Hindlimb muscle (tissue), 1 donor: ENCODE data around the gene DST. TPM values are rescaled to one million over a fixed set of nuclear protein-coding genes. Genes with fewer than 3 reads are reported as not detected.
A peak's percentile ranks its signal among the peaks of the same experiment; 100 is the strongest.

Experiments
- DNase-seq: peaks from one replicate; pipeline ENCODE4 v3.0.0-alpha.2; 2013
- polyA plus RNA-seq: library from polyadenylated mRNA; unstranded; fragments of 120-200 nt; gene quantifications from one replicate; pipeline ENCODE4 v1.2.1, GENCODE V29; 2013; ENCODE audit not compliant: insufficient read length

The DST gene
- polyA plus RNA-seq, 1 donor = 174 TPM

DNA sequence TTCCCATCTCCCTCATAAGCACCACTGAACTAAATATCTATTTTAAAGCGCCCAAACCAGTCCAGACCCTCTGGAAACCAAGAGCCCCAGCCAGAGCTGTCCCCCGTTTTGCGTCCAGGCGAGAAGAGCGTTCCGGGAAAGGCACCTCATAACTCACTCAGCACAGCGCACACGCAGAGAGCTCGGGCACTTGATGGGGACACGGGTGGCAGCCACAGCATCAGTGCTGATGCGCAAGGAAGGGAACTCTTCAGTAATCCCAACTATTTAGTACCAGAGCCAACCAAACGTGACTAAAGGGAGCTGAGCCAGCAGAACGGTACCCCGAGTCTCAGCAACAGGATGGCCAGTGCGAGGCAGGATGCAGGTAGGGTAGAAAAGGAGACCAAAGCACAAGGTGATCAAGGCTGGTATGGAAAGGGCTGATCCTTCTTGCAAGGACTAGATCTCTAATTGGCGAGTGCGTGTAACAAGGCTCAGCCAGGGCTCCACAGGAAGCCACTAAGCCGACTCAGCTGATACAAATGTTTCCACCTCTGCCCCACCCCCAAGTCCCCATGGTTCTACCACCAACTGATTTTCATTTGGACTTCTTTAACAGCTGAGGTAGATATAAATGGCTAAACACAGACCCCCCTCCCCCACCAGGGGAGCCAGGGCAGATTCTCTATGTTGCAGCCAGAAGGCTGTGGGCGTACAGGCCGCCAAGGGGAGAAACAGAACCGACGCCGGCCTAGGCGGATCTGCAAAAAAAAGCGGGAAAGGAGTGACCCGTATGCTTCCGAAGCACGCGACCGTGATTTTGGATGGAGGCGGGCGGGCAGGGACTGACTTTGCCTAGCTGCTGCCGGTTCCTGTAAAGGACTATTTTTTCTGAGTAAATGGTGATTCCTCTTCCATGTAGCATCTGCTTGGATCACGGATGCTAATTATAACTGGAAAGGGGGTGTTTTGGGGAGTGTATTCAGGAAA lies 211.8 kb downstream of the DST start:
- no peak for DNase-seq

DNA sequence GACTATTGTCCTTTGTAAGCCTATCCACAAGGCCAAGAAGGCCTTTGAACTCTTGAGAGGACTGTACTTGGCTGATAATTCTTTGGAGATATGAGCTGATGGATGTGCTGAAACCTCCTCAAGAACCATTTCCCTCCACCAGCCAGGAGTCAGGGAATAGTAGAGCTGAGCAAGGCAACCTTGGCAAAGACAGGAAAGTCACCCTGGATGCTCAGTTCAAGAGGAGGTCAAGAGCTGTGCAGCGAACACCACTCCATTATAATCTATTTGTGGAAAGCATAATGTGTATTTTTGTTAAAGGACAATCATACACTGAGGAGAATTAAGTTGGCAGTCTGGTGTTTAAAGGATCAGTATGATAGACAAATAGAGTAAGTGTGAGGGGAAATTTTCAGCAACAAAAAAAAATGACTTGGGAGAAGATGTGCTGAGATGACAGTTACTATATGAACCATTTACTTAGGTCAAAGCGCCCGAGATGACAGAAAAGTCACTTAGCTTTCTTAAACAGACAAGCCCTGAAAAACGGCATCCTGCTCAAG lies 218.1 kb downstream of the DST start:
- DNase-seq = no peak

DNA sequence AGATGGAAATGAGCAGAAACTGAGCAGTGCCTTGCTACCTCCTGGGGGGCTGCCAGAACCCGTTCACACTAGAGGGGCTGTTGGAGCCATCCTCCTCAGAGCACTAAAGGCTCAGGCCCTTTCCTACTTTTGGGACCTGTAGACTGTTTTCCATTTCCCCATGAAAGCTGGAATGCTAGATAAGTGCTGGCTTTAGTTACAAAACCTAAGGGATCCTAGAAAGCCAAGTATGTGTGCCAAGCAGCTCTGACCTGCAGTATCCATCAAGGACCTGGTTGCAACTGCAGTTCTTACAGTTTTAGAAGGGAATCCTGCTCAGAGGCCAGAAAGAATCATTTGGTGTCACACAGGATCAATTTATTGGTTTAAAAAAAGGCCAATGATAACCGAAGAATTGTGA lies 218.6 kb downstream of the DST start:
- no peak for DNase-seq

GRCh38 chr6:56420296-56420695 lies 222.4 kb downstream of the DST start:
- peak; percentile 14 for DNase-seq

DNA sequence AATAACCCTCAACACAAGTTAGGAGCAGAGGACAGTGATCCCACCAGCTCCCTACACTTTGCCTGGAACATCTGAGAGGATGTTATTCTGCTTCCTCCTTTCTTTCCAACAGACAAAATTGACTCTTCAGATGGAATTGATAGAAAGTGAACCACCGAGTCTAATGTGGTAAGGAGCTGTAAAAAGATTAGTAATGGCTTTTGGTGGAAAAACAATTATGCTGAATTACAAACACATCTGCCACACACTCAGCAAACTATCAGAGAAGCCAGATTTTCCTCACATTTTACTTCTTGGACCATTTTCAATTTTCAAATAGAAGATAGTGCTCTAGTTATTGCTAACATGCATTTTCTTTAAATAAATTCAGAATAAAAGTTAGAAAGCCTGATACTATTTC lies 223.5 kb downstream of the DST start:
- DNase-seq = peak; percentile 23

GRCh38 chr6:56417823-56418222 lies 224.9 kb downstream of the DST start:
- no peak for DNase-seq

GRCh38 chr6:56416247-56416646 lies 226.4 kb downstream of the DST start:
- DNase-seq = no peak

DNA sequence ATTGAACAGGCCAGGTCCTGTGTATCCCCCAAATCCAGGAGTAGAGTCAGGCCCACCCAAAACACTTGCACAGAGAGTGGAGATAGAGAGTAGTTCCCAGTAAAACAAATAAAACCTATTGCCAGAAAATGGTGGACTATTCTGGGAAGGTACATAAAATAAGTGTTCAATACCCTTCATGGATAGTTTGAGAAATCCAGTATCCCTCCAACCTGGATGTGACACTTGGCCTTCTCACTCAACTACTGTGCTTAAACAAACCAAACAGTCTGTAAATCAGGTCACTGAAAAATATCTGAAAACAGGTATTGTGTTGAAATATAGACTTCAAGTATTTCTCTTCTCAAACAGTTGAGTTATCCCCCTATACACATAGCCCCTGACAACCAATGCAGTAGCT lies 233.7 kb downstream of the DST start:
- no peak for DNase-seq
